SK-N-SH treated with all-trans-retinoic acid at 6 μM for 48 hours (cell line): ENCODE results near the gene FNIP1.
A peak's percentile ranks its signal among the peaks of the same experiment; 100 is the strongest.
"Not testable (repeated sequence)": the region's sequence is repeated elsewhere in the genome, so short reads cannot be mapped to it uniquely, and the experiment has no call there.

Source experiments
- ATAC-seq: fragments of 200-7000 bp; cut with Tn5 transposase; 3 replicates; pipeline ENCODE4 v1.9.1; 2020; ENCODE audit warnings: mild to moderate bottlenecking, moderate library complexity
- ARNTL ChIP-seq: fragments of 450-650 bp; formaldehyde crosslinking; IDR thresholded peaks from 2 replicates; pipeline ENCODE4 v1.5.0; 2020; ENCODE audit warnings: low read depth, mild to moderate bottlenecking, moderate library complexity, borderline replicate concordance
- BACH2 ChIP-seq: fragments of 250-450 bp; sonication (Bioruptor Pico); IDR thresholded peaks from 2 replicates; pipeline ENCODE4 v1.9.0; 2021; ENCODE audit warnings: mild to moderate bottlenecking, borderline replicate concordance
- CSDC2 ChIP-seq: fragments of 250-450 bp; sonication (Bioruptor Pico); IDR thresholded peaks from 2 replicates; pipeline ENCODE4 v1.5.0; 2020; ENCODE audit warnings: mild to moderate bottlenecking, moderate library complexity
- ESRRG ChIP-seq: fragments of 250-450 bp; sonication (Bioruptor Pico); IDR thresholded peaks from 2 replicates; pipeline ENCODE4 v1.6.1; 2021; ENCODE audit warnings: mild to moderate bottlenecking
- GLIS3 ChIP-seq: fragments of 250-450 bp; sonication (Bioruptor Pico); IDR thresholded peaks from 2 replicates; pipeline ENCODE4 v1.5.0; 2020; ENCODE audit warnings: mild to moderate bottlenecking, moderate library complexity
- OSR1 ChIP-seq: fragments of 250-450 bp; sonication (Bioruptor Pico); IDR thresholded peaks from 2 replicates; pipeline ENCODE4 v1.8.0; 2022; ENCODE audit warnings: moderate library complexity, mild to moderate bottlenecking, inconsistent platforms
- RARB ChIP-seq: fragments of 250-450 bp; sonication (Bioruptor Pico); IDR thresholded peaks from 2 replicates; pipeline ENCODE4 v1.8.0; 2021; ENCODE audit warnings: mild to moderate bottlenecking, moderate library complexity
- SNAI2 ChIP-seq: fragments of 250-450 bp; sonication (Bioruptor Pico); IDR thresholded peaks from 2 replicates; pipeline ENCODE4 v1.5.0; 2020; ENCODE audit warnings: mild to moderate bottlenecking, moderate library complexity
- TCF4 ChIP-seq: fragments of 250-450 bp; sonication (Bioruptor Pico); IDR thresholded peaks from 2 replicates; pipeline ENCODE4 v1.8.0; 2021; ENCODE audit warnings: mild to moderate bottlenecking, moderate library complexity, borderline replicate concordance
- TOX ChIP-seq: fragments of 250-450 bp; sonication (Bioruptor Pico); IDR thresholded peaks from 2 replicates; pipeline ENCODE4 v1.8.0; 2021; ENCODE audit warnings: mild to moderate bottlenecking, moderate library complexity, borderline replicate concordance
- ZC3H10 ChIP-seq: fragments of 250-450 bp; sonication (Bioruptor Pico); IDR thresholded peaks from 2 replicates; pipeline ENCODE4 v1.5.1; 2021; ENCODE audit warnings: mild to moderate bottlenecking, moderate library complexity
- ZFP3 ChIP-seq: fragments of 250-450 bp; sonication (Bioruptor Pico); IDR thresholded peaks from 2 replicates; pipeline ENCODE4 v1.5.0; 2020; ENCODE audit warnings: mild to moderate bottlenecking, moderate library complexity
- ZFP30 ChIP-seq: fragments of 450-650 bp; formaldehyde crosslinking; IDR thresholded peaks from 2 replicates; pipeline ENCODE4 v1.5.0; 2022; ENCODE audit warnings: mild to moderate bottlenecking, moderate library complexity
- ZNF565 ChIP-seq: fragments of 450-650 bp; formaldehyde crosslinking; conservative IDR thresholded peaks from 2 replicates; pipeline ENCODE4 v1.5.0; 2020; ENCODE audit warnings: low read depth, mild to moderate bottlenecking, moderate library complexity
- ZNF70 ChIP-seq: fragments of 450-650 bp; formaldehyde crosslinking; IDR thresholded peaks from 2 replicates; pipeline ENCODE4 v1.5.0; 2020; ENCODE audit warnings: mild to moderate bottlenecking, moderate library complexity
- ZNF8 ChIP-seq: fragments of 450-650 bp; formaldehyde crosslinking; IDR thresholded peaks from 2 replicates; pipeline ENCODE4 v1.5.0; 2020; ENCODE audit warnings: mild to moderate bottlenecking, moderate library complexity
- TF ChIP-seq, protein P1 (sequence below): fragments of 250-450 bp; sonication (Bioruptor Pico); IDR thresholded peaks from 2 replicates; pipeline ENCODE4 v1.8.0; 2021; ENCODE audit warnings: low read depth, mild to moderate bottlenecking, moderate library complexity, borderline replicate concordance
- TF ChIP-seq, protein P2 (sequence below): fragments of 250-450 bp; sonication (Bioruptor Pico); IDR thresholded peaks from 2 replicates; pipeline ENCODE4 v1.5.1; 2021; ENCODE audit warnings: mild to moderate bottlenecking, moderate library complexity
- TF ChIP-seq, protein P3 (sequence below): fragments of 250-450 bp; sonication (Bioruptor Pico); IDR thresholded peaks from 2 replicates; pipeline ENCODE4 v1.8.0; 2020; ENCODE audit warnings: mild to moderate bottlenecking, moderate library complexity, borderline replicate concordance

The FNIP1 gene

DNA sequence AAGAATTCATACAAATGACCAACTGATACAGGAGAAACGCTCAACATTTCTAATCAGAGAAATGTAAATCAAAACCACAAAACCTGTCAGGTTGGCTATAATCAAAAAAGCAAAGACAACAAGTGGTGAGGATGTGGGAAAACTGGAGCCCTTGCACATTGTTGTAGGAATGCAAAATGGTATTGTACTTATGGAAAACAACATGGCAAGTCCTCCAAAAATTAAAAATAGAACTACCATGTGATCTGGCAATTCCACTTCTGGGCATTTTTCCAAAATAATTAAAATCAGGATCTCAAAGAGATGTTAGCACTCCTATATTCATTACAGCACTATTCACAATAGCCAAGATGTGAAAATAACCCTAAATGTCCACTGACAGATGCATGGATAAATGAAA is 76.1 kb downstream of the FNIP1 start:
- no peak for TF ChIP-seq CSDC2
- TF ChIP-seq ZNF565 (CRISPR knock-in tag) = no peak
- TF ChIP-seq SNAI2 (CRISPR knock-in tag) = no peak
- TF ChIP-seq TOX (CRISPR knock-in tag) = no peak
- TF ChIP-seq, protein P1, sequence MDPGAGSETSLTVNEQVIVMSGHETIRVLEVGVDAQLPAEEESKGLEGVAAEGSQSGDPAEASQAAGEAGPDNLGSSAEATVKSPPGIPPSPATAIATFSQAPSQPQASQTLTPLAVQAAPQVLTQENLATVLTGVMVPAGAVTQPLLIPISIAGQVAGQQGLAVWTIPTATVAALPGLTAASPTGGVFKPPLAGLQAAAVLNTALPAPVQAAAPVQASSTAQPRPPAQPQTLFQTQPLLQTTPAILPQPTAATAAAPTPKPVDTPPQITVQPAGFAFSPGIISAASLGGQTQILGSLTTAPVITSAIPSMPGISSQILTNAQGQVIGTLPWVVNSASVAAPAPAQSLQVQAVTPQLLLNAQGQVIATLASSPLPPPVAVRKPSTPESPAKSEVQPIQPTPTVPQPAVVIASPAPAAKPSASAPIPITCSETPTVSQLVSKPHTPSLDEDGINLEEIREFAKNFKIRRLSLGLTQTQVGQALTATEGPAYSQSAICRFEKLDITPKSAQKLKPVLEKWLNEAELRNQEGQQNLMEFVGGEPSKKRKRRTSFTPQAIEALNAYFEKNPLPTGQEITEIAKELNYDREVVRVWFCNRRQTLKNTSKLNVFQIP (CRISPR knock-in tag) = no peak
- no peak for TF ChIP-seq OSR1
- no peak for TF ChIP-seq TCF4 (CRISPR knock-in tag)
- 0 out of 2 replicates have a peak, but pooled peaks have one; percentile 33 for TF ChIP-seq ZFP3 (CRISPR knock-in tag)
- TF ChIP-seq, all 23 proteins: peak for 1
- no peak for ATAC-seq

DNA sequence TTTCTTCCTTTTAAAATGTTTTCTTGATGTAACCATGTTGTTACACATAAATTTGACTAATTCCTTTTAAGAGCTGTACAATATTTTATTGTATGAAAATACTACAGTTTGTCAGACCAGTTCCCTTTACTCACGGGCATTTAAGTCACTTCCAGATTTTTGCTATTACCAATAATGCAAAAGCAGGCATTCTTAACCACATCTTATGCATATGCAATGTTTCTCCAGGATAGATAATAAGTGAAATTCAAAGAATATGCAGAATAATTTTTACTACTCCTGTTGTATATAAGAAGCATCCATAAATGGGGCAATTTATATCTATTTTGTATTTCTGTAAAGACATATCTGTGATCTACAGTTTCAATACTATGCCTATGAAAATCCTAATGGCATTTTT is 77.3 kb downstream of the FNIP1 start:
- TF ChIP-seq, protein P2, sequence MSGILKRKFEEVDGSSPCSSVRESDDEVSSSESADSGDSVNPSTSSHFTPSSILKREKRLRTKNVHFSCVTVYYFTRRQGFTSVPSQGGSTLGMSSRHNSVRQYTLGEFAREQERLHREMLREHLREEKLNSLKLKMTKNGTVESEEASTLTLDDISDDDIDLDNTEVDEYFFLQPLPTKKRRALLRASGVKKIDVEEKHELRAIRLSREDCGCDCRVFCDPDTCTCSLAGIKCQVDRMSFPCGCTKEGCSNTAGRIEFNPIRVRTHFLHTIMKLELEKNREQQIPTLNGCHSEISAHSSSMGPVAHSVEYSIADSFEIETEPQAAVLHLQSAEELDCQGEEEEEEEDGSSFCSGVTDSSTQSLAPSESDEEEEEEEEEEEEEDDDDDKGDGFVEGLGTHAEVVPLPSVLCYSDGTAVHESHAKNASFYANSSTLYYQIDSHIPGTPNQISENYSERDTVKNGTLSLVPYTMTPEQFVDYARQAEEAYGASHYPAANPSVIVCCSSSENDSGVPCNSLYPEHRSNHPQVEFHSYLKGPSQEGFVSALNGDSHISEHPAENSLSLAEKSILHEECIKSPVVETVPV (CRISPR knock-in tag) = no peak
- no peak for TF ChIP-seq ZFP3 (CRISPR knock-in tag)
- no peak for TF ChIP-seq RARB (CRISPR knock-in tag)
- no peak for TF ChIP-seq BACH2 (CRISPR knock-in tag)
- TF ChIP-seq, protein P1 (CRISPR knock-in tag) = no peak
- TF ChIP-seq ZFP30 (CRISPR knock-in tag) = no peak
- TF ChIP-seq CSDC2 = no peak
- no peak for TF ChIP-seq TCF4 (CRISPR knock-in tag)
- no peak for TF ChIP-seq SNAI2 (CRISPR knock-in tag)
- ATAC-seq = no peak

DNA sequence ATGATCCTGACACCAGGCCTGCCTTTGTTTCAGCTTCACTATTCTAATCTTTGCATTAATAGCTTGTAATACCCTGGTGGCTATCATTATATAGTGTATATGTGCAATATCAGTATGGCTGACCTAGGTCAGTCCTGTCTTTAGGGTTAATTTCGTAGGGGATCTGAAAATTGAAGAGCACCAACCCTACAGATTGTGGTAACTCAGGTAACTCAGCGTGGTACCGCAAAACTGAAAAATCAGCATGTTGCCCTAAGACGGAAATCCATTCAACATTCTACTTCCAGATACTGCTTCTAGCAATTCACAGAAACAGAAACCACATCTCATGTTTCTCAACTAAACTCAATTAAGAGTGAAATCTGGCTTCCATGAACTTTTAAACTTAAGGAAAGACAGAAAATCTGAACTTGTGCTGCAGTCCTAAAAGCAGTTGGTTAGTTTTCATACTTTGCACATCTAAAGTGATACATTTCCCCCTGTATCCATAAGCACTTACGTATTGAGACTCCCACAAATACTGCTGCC is 78.3 kb downstream of the FNIP1 start:
- TF ChIP-seq ARNTL (CRISPR knock-in tag) = no peak
- TF ChIP-seq, protein P1 (CRISPR knock-in tag) = no peak
- TF ChIP-seq ZNF8 (CRISPR knock-in tag) = no peak
- TF ChIP-seq, protein P3, sequence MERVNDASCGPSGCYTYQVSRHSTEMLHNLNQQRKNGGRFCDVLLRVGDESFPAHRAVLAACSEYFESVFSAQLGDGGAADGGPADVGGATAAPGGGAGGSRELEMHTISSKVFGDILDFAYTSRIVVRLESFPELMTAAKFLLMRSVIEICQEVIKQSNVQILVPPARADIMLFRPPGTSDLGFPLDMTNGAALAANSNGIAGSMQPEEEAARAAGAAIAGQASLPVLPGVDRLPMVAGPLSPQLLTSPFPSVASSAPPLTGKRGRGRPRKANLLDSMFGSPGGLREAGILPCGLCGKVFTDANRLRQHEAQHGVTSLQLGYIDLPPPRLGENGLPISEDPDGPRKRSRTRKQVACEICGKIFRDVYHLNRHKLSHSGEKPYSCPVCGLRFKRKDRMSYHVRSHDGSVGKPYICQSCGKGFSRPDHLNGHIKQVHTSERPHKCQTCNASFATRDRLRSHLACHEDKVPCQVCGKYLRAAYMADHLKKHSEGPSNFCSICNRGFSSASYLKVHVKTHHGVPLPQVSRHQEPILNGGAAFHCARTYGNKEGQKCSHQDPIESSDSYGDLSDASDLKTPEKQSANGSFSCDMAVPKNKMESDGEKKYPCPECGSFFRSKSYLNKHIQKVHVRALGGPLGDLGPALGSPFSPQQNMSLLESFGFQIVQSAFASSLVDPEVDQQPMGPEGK (CRISPR knock-in tag) = no peak
- no peak for TF ChIP-seq OSR1
- TF ChIP-seq ZNF70 (CRISPR knock-in tag) = no peak
- no peak for TF ChIP-seq ZFP30 (CRISPR knock-in tag)
- no peak for TF ChIP-seq ZNF565 (CRISPR knock-in tag)
- TF ChIP-seq GLIS3 (CRISPR knock-in tag) = no peak
- no peak for TF ChIP-seq ZFP3 (CRISPR knock-in tag)
- peak; percentile 56; the same call in 2 of the 3 replicates for ATAC-seq

DNA sequence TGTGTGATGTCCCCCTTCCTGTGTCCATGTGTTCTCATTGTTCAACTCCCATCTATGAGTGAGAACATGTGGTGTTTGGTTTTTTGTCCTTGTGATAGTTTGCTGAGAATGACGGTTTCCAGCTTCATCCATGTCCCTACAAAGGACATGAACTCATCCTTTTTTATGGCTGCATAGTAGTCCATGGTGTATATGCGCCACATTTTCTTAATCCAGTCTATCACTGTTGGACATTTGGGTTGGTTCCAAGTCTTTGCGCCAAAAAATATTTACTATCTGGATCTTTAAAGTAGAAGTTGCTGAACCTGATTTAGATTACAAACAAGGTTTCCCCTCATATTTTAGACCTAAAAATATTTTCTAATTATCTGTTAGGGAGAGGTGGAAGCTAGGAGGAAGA is 79.7 kb downstream of the FNIP1 start:
- ATAC-seq = not testable (repeated sequence)

DNA sequence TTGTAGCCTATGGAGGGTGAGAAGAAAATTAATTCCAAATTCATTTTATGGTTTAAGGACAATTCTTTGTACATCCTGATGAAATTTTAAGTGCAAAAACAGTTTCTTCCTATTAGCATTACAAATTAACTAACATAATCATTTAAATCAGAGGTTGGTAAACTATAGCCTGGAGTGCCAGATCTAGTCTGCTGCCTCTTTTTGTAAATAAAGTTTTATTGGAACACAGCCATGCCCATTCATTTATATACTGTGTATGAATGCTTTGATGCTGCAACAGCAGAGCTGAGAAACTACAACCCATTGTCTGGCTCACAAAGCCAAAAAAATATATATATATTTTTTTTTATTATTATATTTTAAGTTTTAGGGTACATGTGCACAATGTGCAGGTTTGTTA is 80.2 kb downstream of the FNIP1 start:
- TF ChIP-seq ZFP3 (CRISPR knock-in tag) = no peak
- TF ChIP-seq SNAI2 (CRISPR knock-in tag) = no peak
- no peak for TF ChIP-seq OSR1
- no peak for TF ChIP-seq RARB (CRISPR knock-in tag)
- TF ChIP-seq, protein P3 (CRISPR knock-in tag) = no peak
- no peak for TF ChIP-seq ZFP30 (CRISPR knock-in tag)
- no peak for TF ChIP-seq ZC3H10 (CRISPR knock-in tag)
- no peak for TF ChIP-seq GLIS3 (CRISPR knock-in tag)
- TF ChIP-seq ZNF8 (CRISPR knock-in tag) = no peak
- TF ChIP-seq CSDC2 = no peak
- no peak for TF ChIP-seq ESRRG
- no peak for TF ChIP-seq TOX (CRISPR knock-in tag)
- no peak for TF ChIP-seq ZNF70 (CRISPR knock-in tag)

More for the DNA sequence above, 80.2 kb downstream of the FNIP1 start:
- ATAC-seq = no peak
